GM13976 (cell line): ENCODE results near the gene IGFLR1.
"Not testable (repeated sequence)": the region's sequence is repeated elsewhere in the genome, so short reads cannot be mapped to it uniquely, and the experiment has no call there.

Experiments used
- DNase-seq: peaks from one replicate; pipeline ENCODE4 v3.0.0; 2012; ENCODE audit warnings: low spot score
- in situ Hi-C: fragments of 300-500 bp; cut with MboI; formaldehyde crosslinking; loops from one replicate; pipeline ENCODE4 v1.12.0; 2022; ENCODE audit warnings: low sequenced_read_pairs, mixed read lengths, inconsistent platforms; ENCODE audit not compliant: unreplicated experiment
- TF ChIP-seq, protein P1 (sequence below): IDR thresholded peaks from 2 replicates; pipeline ENCODE4 v1.5.1; 2012; ENCODE audit warnings: borderline replicate concordance, mild to moderate bottlenecking; ENCODE audit not compliant: insufficient read depth; ENCODE audit errors: extremely low read depth, missing control alignments, control extremely low read depth

Gene IGFLR1

DNA sequence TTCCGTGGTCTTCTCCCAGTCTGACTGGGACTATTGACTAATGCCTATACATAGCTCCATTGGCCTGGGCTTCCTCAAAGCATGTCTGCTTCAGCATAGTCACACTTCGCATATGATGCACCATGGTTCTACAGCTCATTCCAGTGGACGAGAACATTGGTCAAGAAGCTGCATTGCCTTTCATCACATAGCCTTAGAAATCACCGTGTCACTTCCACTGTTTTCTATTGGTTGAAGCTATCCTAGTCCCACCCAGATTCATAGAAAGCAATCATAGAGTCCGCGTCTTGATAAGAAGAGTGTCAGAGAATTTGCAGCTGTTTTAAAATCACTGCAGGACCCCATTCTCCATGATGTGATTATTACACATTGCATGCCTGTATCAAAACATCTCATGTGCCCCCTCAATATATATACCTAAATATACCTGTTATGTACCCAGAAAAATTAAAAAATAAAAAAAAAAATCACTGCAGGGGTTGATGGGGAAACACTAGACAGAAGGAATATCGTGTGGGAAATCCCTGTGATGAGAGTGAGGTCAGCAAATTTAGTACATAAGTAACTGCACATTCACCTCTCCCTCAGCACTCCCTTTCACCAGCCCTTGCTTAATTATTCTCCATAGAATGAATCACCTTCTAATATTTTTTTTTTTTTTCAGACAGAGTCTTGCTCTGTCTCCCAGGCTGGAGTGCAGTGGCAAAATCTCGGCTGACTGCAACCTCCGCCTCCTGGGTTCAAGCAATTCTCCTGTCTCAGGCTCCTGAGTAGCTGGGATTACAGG lies 31.0 kb upstream of the IGFLR1 start:
- DNase-seq = no peak
- in situ Hi-C loops = no loop called here
- TF ChIP-seq, protein P1, sequence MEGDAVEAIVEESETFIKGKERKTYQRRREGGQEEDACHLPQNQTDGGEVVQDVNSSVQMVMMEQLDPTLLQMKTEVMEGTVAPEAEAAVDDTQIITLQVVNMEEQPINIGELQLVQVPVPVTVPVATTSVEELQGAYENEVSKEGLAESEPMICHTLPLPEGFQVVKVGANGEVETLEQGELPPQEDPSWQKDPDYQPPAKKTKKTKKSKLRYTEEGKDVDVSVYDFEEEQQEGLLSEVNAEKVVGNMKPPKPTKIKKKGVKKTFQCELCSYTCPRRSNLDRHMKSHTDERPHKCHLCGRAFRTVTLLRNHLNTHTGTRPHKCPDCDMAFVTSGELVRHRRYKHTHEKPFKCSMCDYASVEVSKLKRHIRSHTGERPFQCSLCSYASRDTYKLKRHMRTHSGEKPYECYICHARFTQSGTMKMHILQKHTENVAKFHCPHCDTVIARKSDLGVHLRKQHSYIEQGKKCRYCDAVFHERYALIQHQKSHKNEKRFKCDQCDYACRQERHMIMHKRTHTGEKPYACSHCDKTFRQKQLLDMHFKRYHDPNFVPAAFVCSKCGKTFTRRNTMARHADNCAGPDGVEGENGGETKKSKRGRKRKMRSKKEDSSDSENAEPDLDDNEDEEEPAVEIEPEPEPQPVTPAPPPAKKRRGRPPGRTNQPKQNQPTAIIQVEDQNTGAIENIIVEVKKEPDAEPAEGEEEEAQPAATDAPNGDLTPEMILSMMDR = no peak

DNA sequence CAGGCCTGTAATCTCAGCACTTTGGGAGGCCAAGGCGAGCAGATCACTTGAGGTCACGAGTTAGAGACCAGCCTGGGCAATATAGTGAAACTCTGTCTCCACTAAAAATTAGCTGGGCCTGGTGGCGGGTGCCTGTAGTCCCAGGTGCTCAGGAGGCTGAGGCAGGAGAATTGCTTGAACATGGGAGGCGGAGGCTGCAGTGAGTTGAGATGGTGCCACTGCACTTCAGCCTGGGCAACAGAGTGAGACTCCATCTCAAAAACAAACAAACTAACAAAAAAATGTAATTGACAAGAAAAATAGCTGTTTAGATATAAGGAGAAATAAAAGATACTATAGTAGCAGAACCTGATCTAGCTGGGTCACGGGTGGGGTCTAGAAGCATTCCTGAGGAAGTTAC lies 30.1 kb upstream of the IGFLR1 start:
- DNase-seq, in situ Hi-C loops: not testable (repeated sequence)

DNA sequence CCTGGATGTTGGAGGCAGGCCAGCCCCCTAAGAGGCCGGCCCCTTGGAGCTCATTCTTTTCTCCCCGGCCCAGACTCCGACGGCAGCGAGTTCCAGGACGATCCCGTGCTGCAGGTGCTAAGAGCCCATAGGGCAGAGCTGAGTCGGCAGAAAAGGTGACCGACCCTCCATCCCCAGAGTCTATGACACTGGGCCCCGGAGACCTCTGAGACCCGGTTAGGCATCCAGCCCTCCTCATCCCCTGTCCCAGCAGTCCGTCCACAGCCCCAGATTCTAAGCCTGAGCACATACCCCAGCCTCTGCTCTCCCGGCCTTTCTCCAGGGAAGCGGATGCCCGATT lies 25.8 kb upstream of the IGFLR1 start:
- no peak for DNase-seq
- in situ Hi-C loops = no loop called here

DNA sequence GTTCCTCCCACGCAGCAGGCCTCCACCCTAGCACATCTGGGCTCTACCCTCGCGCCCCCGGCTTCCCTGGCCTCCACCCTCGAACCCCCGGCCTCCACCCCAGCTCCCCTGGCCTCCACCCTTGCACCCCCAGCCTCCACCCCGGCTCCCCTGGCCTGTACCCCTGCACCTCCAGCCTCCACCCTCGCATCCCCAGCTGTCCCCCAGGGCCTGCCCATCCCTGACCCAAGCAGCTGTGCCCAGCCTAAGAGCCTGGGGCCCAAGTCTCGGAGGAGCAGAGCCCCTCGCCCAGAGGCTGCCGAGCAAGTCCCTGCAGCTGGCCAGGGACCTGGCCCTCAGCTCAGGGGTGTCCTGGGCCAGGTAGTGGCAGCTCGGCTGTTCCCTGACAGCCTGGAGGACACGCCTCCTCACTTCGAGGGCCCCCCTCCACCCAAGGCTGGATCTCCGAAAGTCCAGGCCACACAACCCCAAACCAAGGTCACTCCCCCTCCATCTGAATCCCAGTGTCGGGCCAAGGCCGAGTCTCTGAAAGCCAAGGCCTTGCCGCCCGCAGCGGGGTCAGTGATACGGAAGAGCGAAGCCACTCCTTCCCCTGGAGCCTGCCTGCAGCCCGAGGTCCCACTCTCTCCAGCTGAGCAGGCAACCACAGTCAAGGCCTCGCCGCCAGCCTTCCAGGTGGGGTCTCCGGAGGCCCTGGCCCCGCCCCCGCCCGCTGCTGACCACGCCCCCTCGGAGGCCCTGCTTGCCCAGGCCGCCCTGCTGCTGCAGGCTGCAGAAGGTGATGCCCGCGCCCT lies 25.2 kb upstream of the IGFLR1 start:
- DNase-seq = peak; percentile 44
- TF ChIP-seq, protein P1 = no peak
- in situ Hi-C loops = no loop called here

More for the DNA sequence above, 25.8 kb upstream of the IGFLR1 start:
- TF ChIP-seq, protein P1 = no peak

DNA sequence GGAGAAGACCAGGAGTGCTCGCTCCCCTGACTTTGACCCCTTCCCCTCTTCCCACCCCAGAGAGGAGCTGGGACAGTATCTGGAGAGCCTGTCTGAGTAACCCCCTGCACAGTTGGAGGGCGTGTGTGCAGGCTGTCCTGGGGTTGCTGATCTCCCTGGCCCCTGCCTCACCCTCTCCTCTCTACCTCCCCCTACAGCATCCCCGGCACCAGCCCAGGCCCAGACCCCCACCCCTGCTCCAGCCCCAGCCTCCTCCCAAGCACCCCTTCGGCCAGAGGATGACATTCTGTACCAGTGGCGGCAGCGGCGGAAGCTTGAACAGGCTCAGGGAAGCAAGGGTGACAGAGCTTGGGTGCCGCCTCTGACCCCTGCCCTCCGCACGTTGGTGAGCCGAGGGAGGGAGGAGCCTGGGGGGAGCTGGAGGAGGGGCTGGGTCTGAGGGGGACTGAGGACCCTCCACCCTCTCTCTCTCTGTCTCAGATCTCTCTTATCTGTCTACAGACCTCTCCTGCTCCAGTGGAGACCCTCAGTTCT lies 24.4 kb upstream of the IGFLR1 start:
- DNase-seq = no peak
- in situ Hi-C loops = no loop called here
- TF ChIP-seq, protein P1 = no peak

DNA sequence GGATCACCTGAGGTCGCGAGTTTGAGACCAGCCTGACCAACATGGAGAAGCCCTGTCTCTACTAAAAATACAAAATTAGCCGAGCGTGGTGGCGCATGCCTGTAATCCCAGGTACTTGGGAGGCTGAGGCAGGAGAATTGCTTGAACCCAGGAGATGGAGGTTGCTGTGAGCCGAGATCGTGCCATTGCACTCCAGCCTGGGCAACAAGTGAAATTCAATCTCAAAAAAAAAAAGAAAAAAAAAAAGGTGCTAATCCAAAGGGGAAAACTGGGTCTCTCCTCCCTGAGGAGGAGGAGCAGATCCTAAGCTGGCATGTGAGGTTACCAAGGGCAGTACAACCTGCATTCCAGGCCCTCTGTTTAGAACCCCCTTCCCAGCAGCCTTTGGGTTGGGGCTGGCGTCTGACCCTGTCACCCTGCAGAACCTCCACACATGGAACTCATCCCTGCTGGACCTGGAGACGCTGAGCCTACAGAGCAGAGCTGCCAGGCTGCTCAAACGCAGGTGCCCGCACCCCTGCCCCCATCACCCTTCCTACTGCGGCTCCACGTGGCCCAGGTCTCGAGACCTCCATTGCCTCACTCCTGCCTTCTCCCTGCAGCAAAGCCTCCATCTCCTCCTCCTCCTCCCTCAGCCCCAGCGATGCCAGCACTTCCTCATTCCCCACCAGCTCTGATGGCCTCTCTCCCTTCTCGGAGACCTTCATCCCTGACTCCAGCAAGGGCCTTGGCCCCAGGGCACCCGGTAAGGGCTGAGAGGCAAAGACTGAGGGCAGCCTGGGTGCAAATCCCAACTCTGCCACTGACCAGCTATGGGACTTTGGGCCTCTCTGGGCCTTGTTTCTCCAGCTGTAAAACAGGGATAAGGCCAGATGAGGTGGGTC lies 22.4 kb upstream of the IGFLR1 start:
- no peak for DNase-seq
- TF ChIP-seq, protein P1 = no peak
- in situ Hi-C loops = no loop called here
